Measurements from ENCODE around the gene MYBPH.

MYBPH gene

DNA sequence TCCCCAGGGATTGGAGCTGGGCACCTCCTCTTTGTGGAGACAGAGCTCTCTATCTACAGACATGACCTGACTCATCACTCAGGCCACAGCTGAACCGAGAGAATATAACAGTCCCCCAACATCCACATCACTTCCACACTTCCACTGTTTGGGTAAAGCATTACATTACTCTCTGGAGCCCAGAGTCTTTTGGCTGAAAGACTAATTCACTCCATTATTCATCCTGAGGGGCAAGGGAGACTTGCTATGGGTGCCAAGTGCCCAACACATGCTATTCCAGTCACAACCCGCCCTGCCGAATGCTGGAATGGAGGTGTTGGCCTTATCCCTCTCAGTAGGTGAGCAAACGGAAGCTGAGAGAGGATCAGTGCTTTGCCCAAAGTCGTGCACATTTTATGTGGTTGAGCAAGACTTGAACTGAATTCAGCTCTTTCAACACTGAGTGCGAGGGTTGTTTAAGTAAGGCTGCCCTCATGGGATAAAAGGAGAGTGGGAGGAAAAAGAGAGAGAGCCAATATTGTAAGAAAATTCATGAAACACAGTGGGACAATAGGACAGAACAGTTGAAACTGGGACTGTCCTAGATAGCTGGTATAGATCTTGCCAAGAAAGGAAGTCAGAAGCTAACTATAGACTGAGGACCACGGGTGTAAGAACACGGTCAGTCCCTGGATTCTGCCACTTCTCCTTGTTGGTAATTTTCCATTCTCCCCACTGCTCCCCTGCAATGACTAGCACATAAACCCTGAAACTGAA is 24.4 kb upstream of the MYBPH start:
- no peak for DNase-seq (ENCODE audit: low spot score)

DNA sequence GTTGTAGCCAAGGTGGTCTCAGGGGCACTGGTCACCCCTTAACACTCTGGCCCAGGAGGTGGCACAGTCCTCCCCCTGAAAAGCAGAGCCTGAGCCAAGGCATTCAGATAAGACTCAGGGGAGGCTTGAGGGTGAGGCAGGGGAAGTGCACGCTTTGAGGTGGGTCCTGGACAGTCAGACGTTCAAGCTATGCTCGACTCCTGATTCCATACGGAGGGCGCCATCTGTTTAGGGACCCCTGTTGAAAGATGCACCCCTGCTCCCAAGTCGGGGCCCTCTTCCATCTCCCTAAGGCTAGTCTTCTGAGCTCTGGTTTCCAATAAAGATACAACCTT is 23.8 kb upstream of the MYBPH start:
- DNase-seq (ENCODE audit: low spot score), result no peak

DNA sequence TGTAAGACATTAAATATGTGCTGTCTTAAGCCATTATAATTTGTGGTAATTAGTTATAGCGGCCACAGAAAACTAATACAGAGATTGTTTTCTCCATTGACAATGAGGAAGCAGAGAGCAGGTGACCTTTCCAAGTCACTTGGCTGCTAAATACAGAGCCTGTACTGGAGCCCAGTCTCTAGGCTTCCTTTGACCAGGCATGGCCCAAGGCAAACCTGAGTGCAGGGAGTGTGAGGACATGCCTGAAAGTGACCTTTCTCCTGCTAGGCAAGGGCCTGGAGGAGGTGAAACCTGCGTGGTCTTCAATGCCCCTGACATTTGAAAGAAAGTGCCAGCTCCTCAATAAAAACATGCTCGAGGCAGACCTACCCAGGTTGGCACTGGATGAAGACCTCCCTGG is 23.4 kb upstream of the MYBPH start:
- DNase-seq (ENCODE audit: low spot score), result no peak

DNA sequence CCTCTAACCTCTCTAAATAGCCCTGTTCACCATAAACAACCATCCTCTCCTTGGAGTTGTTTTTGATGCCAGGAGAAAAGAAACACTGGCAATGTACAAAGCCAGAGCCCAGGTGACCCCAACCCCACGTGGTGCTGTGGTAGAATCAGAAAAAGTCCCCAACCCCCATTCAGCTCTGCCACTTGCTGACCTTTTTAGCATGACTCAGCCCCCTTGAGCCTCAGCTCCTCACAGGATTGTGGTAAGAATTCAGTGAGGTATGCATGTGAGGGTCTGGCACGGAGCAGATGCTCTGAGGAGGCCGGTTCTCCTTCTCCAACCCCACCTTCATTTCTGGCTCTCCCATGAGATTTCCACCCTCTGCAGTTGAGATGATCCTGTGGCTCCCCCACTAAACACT is 22.0 kb upstream of the MYBPH start:
- no peak for DNase-seq (ENCODE audit: low spot score)

DNA sequence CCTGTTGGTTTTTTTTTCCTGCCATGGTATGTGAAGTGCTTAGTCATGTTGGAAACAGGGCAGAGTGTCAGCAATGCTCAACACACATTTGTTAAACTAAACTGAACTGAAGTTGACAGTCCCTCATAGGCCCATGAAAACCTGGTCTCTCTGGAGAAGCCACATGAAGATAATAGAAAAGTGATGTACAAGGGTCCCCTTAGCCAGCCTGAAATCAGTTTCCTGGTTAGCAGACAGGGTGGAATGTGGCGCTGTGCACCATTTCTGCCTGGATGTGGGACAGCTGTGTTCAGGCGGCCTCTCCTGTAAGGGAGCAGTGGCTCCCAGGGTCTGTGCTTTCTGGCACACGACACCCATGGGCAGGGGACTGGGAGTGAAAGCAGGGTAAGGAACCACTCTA is 20.7 kb upstream of the MYBPH start:
- DNase-seq (ENCODE audit: low spot score), result no peak

DNA sequence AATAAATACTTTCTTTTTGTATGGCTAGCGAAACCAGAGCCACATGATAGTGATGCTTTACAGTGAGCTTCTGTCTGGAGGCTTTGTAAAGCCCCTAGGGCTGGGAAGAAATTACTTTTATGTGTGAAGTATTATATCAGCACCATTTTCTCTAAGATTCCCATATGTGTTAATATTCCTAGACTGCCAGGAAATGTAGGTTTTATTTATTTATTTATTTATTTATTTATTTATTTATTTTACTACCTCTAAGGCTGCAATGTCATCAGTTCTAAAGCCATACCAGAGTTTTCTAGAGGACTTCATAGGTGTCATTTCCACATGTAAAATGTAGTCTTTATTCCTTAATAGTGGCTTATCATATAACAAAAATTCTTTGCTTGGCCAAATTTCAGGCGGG is 15.3 kb upstream of the MYBPH start:
- DNase-seq (ENCODE audit: low spot score), result no peak

DNA sequence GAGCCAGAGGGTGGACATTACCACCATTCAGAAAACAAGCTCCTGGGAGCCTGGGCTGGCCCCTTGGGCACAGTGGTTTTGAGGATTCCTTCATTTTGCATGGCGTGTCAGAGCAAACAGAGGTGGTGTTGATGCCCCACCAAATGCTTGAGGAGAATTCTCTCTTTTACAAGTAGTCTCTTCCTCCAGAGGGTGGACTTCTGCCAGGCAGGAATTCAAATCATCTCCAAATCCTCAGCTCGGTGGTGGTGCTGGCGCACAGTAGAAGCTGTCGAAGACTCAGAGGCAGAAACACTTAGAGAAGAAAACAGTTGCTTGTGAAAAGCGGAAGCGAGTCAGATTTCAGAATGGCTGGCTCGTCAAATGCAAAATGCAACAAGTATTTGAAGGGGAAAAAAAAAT is 14.3 kb upstream of the MYBPH start:
- DNase-seq (ENCODE audit: low spot score), result no peak

DNA sequence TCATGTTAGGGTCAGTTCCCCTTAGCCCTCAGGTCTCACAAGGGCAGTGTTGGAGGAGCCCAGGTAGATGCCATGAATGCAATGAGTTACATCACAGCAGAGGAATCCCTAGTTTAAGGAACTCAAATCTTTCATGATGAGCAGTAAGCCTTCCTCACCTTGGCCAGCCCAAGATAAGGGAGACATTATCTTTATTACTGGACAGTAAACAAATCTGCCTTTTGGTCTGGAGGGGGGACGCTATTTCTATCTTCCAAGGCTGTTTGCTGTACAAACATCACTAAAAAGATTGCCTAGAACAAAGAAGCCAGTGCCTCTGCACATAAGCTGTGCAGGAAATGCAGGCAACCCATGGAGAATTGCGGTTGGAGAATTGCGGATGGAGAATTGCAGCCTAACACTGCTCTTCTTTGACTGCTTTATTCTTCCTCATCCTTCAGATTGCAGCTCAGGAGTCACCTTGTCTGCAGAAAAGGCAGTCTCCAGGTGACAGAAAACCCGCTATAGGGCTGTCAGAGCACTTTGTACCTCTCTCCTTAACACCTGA is 13.1 kb upstream of the MYBPH start:
- DNase-seq (ENCODE audit: low spot score), result no peak

DNA sequence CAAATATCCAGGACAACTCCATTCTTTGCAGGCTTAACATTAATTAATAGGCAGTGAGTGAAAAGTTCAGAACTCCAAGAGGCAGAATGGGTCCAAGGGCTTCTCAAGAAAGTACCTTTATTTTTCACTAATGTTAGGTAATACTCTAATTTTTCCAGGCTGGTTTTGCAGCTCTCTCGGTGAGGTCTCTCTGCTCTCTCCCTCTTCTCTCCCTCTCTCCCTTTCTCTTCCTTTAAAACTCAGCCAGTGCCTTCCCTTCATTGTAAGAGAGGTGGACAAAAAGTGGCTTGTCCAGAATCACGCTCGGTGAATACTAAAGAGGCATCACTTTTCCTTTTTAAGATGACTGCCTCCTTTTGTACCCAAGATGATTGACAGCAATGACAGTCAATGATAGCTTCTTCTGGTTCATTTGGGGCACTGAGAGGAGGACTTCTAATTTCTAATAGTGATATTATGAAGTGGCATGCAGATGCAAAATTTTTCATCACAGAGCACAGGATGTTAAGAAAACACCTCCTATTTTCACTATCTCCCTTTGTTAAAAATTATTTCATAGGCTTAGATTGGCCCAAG is 12.2 kb upstream of the MYBPH start:
- no peak for DNase-seq (ENCODE audit: low spot score)

DNA sequence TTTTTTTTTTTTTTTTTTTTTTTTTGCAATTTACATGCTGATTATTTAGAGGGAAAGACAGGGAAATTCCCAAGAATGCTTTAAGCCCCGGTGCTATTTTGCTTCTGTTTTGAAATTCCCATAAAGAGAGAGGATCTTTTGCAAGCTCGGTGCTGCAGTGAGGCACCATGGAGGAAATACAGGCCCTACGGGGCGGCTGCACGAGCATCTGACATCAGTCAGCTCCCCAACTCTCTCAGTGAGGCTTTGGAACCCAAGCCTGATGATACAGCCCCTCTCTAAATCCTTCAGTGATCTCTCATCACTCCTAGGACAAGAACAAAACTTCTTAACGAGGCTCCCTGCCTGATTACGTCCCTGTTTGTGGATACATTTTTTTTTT is 11.7 kb upstream of the MYBPH start:
- no peak for DNase-seq (ENCODE audit: low spot score)

DNA sequence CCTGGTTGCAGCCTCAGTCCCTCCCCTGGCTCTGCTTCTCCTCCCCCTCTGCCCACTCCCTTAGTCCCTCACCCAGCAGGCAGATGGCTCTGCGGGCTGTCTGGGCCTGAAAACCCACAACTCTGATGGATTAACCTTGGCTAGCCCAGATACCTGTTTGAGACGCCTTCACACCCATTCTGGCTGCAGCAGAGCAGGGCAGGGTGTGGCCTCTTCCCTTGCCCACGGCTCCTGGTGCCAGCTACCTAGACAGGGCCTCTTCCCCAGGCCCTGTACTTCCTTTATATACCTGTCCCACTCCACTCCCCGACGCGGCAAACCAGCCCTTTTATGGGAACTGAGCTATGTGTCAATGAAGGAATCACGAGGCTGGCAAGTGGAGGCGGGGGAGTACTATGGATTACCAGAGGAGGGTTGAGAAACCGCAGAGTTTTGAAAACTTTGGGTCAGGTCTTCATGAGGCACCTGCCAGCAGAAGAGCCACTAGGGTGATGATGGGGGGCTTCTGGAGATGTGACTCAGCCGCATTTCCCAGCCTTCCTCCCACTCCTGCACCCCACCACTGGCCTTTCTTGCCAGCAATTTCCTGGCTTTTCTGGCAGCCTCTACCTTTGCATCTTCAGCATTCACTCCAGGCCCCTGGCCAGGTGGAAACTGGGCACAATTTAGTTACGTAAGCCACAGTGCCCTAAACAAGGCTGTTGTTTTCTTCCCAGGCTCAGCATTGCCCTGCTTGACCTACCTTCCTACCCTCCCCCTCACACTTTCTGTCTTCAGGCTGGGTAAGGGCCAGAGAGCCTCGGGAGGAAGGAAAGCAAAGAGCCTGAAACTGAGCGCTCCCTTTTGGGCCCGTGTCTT is 11.0 kb upstream of the MYBPH start, which contains the start of gene CHI3L1:
CHI3L1 (minus strand) TSS at position 259 of the 858 bp plus-strand sequence; CDS start at position 178, 81 bp downstream.
- no peak for DNase-seq (ENCODE audit: low spot score)

DNA sequence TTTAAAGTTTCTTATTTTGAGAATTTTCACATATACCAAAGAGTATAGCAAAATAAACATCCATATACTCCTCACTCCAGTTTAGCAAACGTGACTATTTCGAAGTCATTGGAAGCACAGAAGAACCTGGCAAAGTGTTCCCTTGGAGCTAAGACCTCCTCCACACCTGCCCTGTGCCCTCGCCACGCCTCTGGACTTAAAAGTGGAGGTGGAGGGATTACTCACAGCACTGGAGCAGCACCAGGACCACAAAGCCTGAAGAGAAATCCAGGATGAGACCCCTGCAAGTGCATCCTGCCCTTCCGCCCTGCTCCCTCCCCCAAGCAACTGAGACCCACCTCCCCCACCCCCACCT is 10.4 kb upstream of the MYBPH start:
- no peak for DNase-seq (ENCODE audit: low spot score)

DNA sequence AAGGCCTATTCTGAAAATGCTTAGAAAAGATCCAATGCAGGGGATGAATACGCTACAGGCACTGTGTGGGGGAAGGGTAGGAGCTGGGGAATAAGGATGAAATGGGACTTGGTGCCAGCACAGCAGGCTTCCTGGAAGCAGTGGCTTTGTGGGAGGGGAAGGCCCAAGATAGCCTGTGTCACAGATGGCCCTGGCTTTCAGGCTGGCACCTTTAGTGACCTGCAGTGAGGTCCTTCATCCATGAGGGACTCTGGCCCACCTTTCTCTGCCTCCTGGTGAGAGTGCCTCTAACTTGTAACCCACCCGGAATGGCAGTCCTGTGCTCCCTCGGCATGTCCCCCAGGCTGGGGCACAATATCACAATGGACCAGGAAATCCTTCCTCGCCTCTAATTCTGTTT is 10.0 kb upstream of the MYBPH start:
- DNase-seq (ENCODE audit: low spot score), result no peak

DNA sequence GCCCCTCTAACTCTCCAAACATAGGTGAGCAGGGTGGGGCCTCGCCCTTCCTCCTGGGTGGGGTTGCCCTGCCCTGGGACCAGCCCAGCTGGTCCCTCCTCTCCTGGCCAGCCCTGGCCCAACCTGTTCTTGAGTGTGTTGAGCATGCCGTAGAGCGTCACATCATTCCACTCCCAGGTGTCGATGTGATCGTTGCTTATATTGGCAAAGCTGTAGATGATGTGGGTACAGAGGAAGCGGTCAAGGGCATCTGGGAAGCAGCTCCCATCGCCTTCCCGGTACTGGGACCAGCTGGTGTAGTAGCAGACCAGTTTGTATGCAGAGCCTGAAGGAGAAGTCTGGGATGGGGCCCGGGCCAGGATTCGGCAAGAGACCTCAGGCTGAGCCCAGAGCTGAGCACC is 9.4 kb upstream of the MYBPH start:
- DNase-seq (ENCODE audit: low spot score), result no peak

DNA sequence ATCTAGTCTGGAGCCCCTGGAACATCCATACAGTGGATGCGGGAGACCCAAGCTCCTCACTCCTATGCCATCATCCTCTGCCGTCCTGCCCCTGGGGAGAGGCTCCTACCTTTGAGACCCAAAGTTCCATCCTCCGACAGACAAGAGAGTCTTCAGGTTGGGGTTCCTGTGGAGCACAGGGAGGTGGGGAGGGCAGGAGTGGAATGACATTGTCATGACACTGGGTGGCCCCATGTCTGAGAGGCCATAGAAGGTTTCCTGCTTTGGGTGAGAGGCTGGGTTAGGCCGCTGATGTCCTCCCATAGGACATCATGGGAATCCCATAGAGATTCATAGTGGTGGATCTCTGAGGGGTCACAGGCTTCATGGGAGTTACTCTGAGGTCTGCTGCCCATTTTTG is 8.8 kb upstream of the MYBPH start:
- DNase-seq (ENCODE audit: low spot score), result no peak

DNA sequence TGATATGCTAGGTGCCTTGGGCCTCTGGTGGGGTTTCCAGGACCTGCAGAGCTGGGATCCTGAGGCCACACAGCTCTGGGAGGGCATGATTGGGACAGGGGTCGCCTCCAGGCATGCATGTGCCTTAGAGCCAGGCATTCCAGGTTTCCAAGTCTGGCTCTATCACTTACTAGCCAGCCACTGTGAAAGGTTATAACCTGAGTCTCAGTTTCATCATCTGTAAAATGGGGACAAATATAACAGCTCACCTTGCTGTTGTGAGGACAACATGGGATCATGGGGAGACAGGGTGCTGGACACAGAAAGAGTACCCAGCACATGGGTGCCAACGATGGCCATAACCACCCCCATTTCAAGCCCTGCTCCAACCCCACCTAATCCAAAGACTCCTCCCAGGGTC is 8.2 kb upstream of the MYBPH start:
- no peak for DNase-seq (ENCODE audit: low spot score)

DNA sequence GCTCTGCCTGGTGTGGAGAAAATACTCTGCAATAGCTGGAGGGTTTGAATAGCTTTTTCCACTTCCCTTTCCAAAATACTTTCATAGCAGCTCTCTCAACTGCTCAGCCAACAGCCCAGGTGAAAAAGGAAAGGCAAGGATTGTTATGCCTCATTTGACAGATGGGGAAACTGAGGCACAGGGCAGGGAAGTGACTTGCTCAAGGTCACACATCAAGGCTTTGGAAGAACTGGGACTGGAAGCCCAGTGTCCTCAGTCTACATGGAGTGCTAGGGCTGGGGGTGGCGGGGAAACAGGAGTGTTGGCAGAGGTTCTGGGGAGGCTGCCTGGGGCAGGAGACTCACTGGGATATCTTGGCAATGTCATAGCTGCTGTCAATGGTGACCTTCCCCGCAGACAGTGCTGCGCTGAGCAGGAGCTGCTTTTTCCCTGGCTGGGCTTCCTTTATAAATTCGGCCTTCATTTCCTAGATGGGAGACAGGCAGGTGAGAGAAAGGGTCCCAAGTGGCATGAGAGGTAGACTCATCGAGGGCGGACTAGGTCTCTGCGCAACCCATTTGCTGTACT is 6.8 kb upstream of the MYBPH start:
- no peak for DNase-seq (ENCODE audit: low spot score)

DNA sequence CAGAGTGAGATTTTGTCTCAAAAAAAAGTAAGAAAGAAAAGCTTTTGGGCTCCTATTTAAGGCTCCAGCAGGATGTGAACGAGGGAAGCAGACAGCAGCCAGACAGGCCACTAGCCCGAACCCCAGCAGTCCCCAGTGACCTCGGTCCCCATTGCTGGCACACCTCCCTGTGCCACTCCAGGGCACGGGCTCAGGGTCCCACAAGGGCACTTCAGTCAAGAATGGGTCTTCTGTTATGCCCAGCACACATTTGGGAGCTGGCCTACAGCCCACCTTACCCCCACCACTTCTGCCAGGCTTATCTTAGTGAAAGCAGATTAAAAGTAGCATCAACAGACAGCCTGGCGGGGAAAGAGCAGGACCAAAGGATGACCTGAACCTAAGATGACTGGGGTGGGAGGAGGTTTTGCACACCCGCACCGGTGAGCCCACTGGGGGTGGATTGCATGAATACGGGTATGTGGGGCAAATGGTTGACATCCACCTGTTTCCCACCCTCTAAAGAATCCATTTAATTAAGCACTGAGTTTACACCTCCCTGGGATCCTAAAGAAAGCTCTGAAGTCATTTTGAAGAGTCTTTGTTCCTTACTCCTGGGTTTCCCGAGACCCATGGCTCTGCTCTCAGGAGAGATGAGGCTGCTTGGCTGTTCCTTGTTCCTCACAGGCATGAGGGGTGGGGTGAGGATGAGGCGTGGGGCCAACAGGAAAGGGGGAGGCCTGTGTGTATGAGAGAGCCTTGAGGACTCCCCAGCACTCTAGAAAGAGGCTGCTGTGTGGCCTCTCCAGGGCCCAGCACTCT is 6.2 kb upstream of the MYBPH start:
- DNase-seq (ENCODE audit: low spot score), result no peak

DNA sequence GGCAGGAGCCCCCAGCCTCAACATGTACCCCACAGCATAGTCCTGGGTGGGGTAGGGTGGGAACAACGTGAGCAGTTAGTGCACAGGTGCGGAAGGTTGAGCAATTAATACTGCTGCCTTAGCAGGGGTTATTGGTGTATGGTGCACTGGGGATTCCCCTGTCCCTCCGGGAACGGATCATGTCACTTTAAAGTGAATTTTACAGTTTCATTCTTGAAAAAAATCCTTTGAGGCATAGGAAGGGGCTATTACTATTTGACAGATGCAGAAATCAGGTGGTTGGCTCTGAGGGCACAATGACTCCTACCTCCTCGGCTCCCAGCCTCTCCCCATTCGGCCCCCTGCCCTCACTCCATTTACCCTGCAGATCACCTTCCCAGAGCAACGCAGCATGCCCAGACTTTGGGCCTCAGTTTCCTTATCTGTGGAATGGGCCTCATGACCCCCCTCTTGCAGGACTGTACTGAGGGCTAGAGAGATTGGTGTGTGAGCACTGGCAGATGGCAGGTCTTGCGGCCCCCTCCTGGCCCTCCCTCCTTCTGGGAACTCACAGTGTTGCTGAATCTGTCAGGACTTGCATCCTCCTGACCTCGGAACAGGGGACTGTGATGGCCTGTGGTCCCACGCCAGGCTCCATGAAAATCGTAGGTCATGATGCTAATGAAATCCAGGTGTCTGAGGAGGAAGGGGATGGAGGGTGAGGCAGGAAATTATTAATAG is 5.1 kb upstream of the MYBPH start:
- no peak for DNase-seq (ENCODE audit: low spot score)

DNA sequence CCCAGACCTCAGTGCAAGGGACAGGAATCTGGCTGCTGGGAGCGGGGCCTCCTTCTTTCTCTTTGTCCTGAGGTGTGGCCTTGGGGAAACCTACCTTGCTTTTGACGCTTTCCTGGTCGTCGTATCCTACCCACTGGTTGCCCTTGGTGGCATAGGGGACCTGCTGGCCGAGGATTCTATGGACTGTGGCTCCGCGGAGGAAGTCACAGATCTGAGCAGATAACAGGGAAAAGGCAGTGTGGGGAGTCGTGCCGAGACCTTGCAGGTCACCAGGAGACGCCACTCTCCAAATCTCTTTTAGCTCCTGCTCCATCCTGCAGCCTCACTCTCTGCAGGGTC is 4.0 kb upstream of the MYBPH start:
- no peak for DNase-seq (ENCODE audit: low spot score)

All from activated CD4-positive, alpha-beta T cell treated with anti-CD3 and anti-CD28 coated beads, Interleukin-2, Interleukin-4, amounts not matched to agents 100 ng/mL and 50 ng/mL, durations not matched to agents 16 hours and 8 hours (primary cell).